H1 (cell line): ENCODE data around the gene CHST4. TPM values are rescaled to one million over a fixed set of nuclear protein-coding genes. Genes with fewer than 3 reads are reported as not detected.

Source experiments
- CTCF ChIA-PET: fragments of 300-600 bp; sonication (Branson Sonifier 250); formaldehyde crosslinking; loops from one replicate; lab custom pipeline; 2021; ENCODE audit not compliant: partially characterized antibody; lab: Charles Lee
- POLR2A ChIA-PET: fragments of 300-600 bp; sonication (Branson Sonifier 250); formaldehyde crosslinking; loops from one replicate; lab custom pipeline; 2021; ENCODE audit warnings: inconsistent platforms; ENCODE audit not compliant: partially characterized antibody; lab: Charles Lee
- DNase-seq, 2 experiments: peaks; one replicate each; pipeline versions ENCODE4 v3.0.0 to v3.0.0-alpha.2; 2010 to 2022; ENCODE audit warnings: low spot score in 2 of 2, low read depth in 1 of 2, mixed read lengths in 1 of 2
- FAIRE-seq: peaks from 2 replicates; lab custom pipeline; 2011; peaks lifted over from hg19 to GRCh38; lab: Jason Lieb, UNC
- H2AFZ ChIP-seq: 2 replicates; pipeline ENCODE4 v1.8.1; 2012; ENCODE audit warnings: low read length, inconsistent platforms
- H2AK5ac ChIP-seq: 2 replicates; pipeline ENCODE4 v1.6.1; 2013; ENCODE audit warnings: low read depth, low read length
- H2BK120ac ChIP-seq: replicated peaks from 2 replicates; pipeline ENCODE3; 2013; ENCODE audit warnings: low read depth, low read length, inconsistent platforms
- H2BK12ac ChIP-seq: 2 replicates; pipeline ENCODE4 v1.6.1; 2013; ENCODE audit warnings: low read depth, low read length
- H2BK15ac ChIP-seq: 2 replicates; pipeline ENCODE4 v1.6.1; 2013; ENCODE audit warnings: low read length
- H2BK20ac ChIP-seq: 2 replicates; pipeline ENCODE4 v1.6.1; 2013; ENCODE audit warnings: low read length
- H2BK5ac ChIP-seq: 2 replicates; pipeline ENCODE4 v1.6.1; 2013; ENCODE audit warnings: low read depth, low read length
- H3K14ac ChIP-seq: 2 replicates; pipeline ENCODE4 v1.6.1; 2013; ENCODE audit warnings: inconsistent platforms; ENCODE audit not compliant: insufficient read length
- H3K18ac ChIP-seq: 2 replicates; pipeline ENCODE4 v1.6.1; 2013; ENCODE audit warnings: low read length; ENCODE audit errors: extremely low read depth
- H3K23ac ChIP-seq: 2 replicates; pipeline ENCODE4 v1.6.1; 2013; ENCODE audit warnings: inconsistent platforms; ENCODE audit not compliant: insufficient read length
- H3K23me2 ChIP-seq: 2 replicates; pipeline ENCODE4 v1.6.1; 2013; ENCODE audit warnings: low read depth, low read length
- H3K27ac ChIP-seq: 2 replicates; pipeline ENCODE4 v1.6.1; 2011; ENCODE audit warnings: low read depth, low read length, inconsistent platforms
- H3K27me3 ChIP-seq, 4 experiments: replicated peaks in 1 of 4; 1 replicate in 1 of 4; 2 replicates in 3 of 4; pipeline versions ENCODE4 v1.6.1 to v1.8.1; 2011 to 2013; ENCODE audit warnings: low read length in 3 of 4, mild to moderate bottlenecking in 3 of 4, inconsistent platforms in 2 of 4, mixed read lengths in 2 of 4, moderate library complexity in 1 of 4; ENCODE audit not compliant: control insufficient read depth in 3 of 4, insufficient read depth in 3 of 4; ENCODE audit errors: extremely low read depth in 1 of 4
- H3K36me3 ChIP-seq, 4 experiments: 2 replicates each; pipeline versions ENCODE4 v1.6.1 to v1.8.1; 2011 to 2013; ENCODE audit warnings: mild to moderate bottlenecking in 4 of 4, low read length in 3 of 4, moderate library complexity in 2 of 4, control low read depth in 1 of 4, inconsistent platforms in 1 of 4; ENCODE audit not compliant: insufficient read depth in 4 of 4, control insufficient read depth in 2 of 4
- H3K4ac ChIP-seq: replicated peaks from 2 replicates; pipeline ENCODE3; 2013; ENCODE audit warnings: low read length, low read depth, mixed read lengths, inconsistent platforms; ENCODE audit not compliant: insufficient read length
- H3K4me1 ChIP-seq, 4 experiments: replicated peaks in 1 of 4; 1 replicate in 1 of 4; 2 replicates in 3 of 4; pipeline versions ENCODE4 v1.6.1 to v1.8.1; 2011 to 2013; ENCODE audit warnings: low read length in 3 of 4, inconsistent platforms in 2 of 4, mixed read lengths in 1 of 4; ENCODE audit not compliant: insufficient read depth in 4 of 4, control insufficient read depth in 3 of 4
- H3K4me2 ChIP-seq, 2 experiments: 2 replicates each; pipeline versions ENCODE4 v1.6.1 to v1.8.1; 2011 to 2013; ENCODE audit warnings: low read depth in 2 of 2, low read length in 2 of 2, control low read depth in 1 of 2, inconsistent platforms in 1 of 2, mild to moderate bottlenecking in 1 of 2; ENCODE audit not compliant: insufficient read depth in 1 of 2
- H3K4me3 ChIP-seq, 4 experiments: fragments of 200-600, 300-600 bp in 1 of 4; sonication (generic), shearing (Covaris generic), sonication (Bioruptor Twin) in 1 of 4; 2 replicates each; pipeline versions ENCODE4 v1.5.1 to v1.8.1; 2011 to 2016; ENCODE audit warnings: low read length in 4 of 4, low read depth in 3 of 4, control low read depth in 2 of 4, inconsistent platforms in 2 of 4, mild to moderate bottlenecking in 2 of 4, mixed read lengths in 1 of 4, moderate library complexity in 1 of 4; ENCODE audit not compliant: insufficient read depth in 2 of 4; ENCODE audit errors: extremely low read depth in 1 of 4
- H3K56ac ChIP-seq: replicated peaks from 2 replicates; pipeline ENCODE3; 2013; ENCODE audit warnings: low read depth, mild to moderate bottlenecking, mixed read lengths, low read length, inconsistent platforms; ENCODE audit not compliant: insufficient read length
- H3K79me1 ChIP-seq: 2 replicates; pipeline ENCODE4 v1.6.1; 2013; ENCODE audit warnings: low read depth, low read length, control low read depth
- H3K79me2 ChIP-seq, 2 experiments: 2 replicates each; pipeline versions ENCODE4 v1.6.1 to v1.8.1; 2012 to 2013; ENCODE audit warnings: low read length in 2 of 2, mild to moderate bottlenecking in 2 of 2, inconsistent platforms in 1 of 2; ENCODE audit not compliant: insufficient read depth in 2 of 2, control insufficient read depth in 1 of 2
- H3K9ac ChIP-seq, 4 experiments: replicated peaks in 1 of 4; 1 replicate in 1 of 4; 2 replicates in 3 of 4; pipeline versions ENCODE4 v1.6.1 to v1.8.1; 2011 to 2013; ENCODE audit warnings: low read depth in 3 of 4, low read length in 3 of 4, control low read depth in 2 of 4, mild to moderate bottlenecking in 2 of 4, moderate library complexity in 2 of 4, inconsistent platforms in 1 of 4; ENCODE audit errors: extremely low read depth in 1 of 4
- H3K9me3 ChIP-seq, 2 experiments: 2 replicates each; pipeline versions ENCODE4 v1.6.1 to v1.8.1; 2012 to 2013; ENCODE audit warnings: mild to moderate bottlenecking in 2 of 2, moderate library complexity in 2 of 2, control low read depth in 1 of 2, inconsistent platforms in 1 of 2, low read depth in 1 of 2, low read length in 1 of 2, mixed read lengths in 1 of 2; ENCODE audit not compliant: insufficient read depth in 2 of 2
- H4K20me1 ChIP-seq, 2 experiments: replicated peaks in 1 of 2; 2 replicates each; pipeline versions ENCODE3 to v1.8.1; 2011 to 2013; ENCODE audit warnings: inconsistent platforms in 2 of 2, low read length in 2 of 2, mild to moderate bottlenecking in 1 of 2; ENCODE audit not compliant: insufficient read depth in 2 of 2, control insufficient read depth in 1 of 2
- H4K5ac ChIP-seq: 2 replicates; pipeline ENCODE4 v1.6.1; 2013; ENCODE audit warnings: low read length, low read depth, mixed read lengths, inconsistent platforms; ENCODE audit not compliant: insufficient read length
- H4K8ac ChIP-seq: 2 replicates; pipeline ENCODE4 v1.8.0; 2013; ENCODE audit warnings: mild to moderate bottlenecking, moderate library complexity, low read length, inconsistent platforms; ENCODE audit not compliant: insufficient read depth; ENCODE audit errors: extremely low read depth
- H4K91ac ChIP-seq: replicated peaks from 2 replicates; pipeline ENCODE3; 2013; ENCODE audit warnings: low read length, mixed read lengths, inconsistent platforms; ENCODE audit not compliant: insufficient read length
- FOSL1 ChIP-seq: IDR thresholded peaks from 2 replicates; pipeline ENCODE4 v1.6.1; 2011; ENCODE audit warnings: mild to moderate bottlenecking, low read depth, low read length, moderate library complexity; ENCODE audit not compliant: insufficient read depth
- MAFK ChIP-seq: IDR thresholded peaks from 2 replicates; pipeline ENCODE4 v1.6.1; 2012; ENCODE audit warnings: low read depth, mild to moderate bottlenecking, improper control_type of control experiment, low read length
- SIN3A ChIP-seq, 2 experiments: IDR thresholded peaks in 1 of 2; conservative IDR thresholded peaks in 1 of 2; 2 replicates each; pipeline ENCODE4 v1.6.1; 2011 to 2012; ENCODE audit warnings: low read length in 2 of 2, improper control_type of control experiment in 1 of 2, low read depth in 1 of 2, mild to moderate bottlenecking in 1 of 2
- YY1 ChIP-seq: IDR thresholded peaks from 2 replicates; pipeline ENCODE4 v1.6.1; 2011; ENCODE audit warnings: low read depth, mild to moderate bottlenecking, low read length
- WGBS, 2 experiments: shearing (Covaris generic) in 1 of 2; methylation state at CpG; one replicate each; pipeline versions ENCODE4 v1.1.6 to v1.1.7; 2013 to 2015; ENCODE audit warnings: low lambda C conversion rate in 2 of 2, mixed read lengths in 2 of 2, inconsistent platforms in 1 of 2, low coverage in 1 of 2, missing lambda C conversion rate in 1 of 2; ENCODE audit not compliant: insufficient replicate concordance in 2 of 2, insufficient coverage in 1 of 2, insufficient read length in 1 of 2; ENCODE audit errors: extremely low coverage in 1 of 2, missing lambda C conversion rate in 1 of 2; 5-methylcytosine and 5-hydroxymethylcytosine counted together
- polyA plus RNA-seq, 7 experiments: library from polyadenylated mRNA; depleted of rRNA in 3 of 7; stranded (reverse) in 5 of 7; unstranded in 2 of 7; fragments of >200 nt in 5 of 7; fragments of 200-250 nt in 2 of 7; gene quantifications; 1 replicate in 5 of 7; 2 replicates in 1 of 7; 4 replicates in 1 of 7; pipeline versions ENCODE4 v1.2.1 to v1.2.3, GENCODE V29; 2011 to 2013; ENCODE audit warnings: missing spikeins in 2 of 7, mixed read lengths in 2 of 7
- total RNA-seq: library from RNA; stranded (reverse); fragmentation: NEBNext Ultra II Directional; extraction: Animal tissue kit (Norgen Biotek cat#: 25700); gene quantifications from 2 replicates; pipeline ENCODE4 v1.2.1, GENCODE V29; 2021

CHST4 gene
- total and polyA plus RNA-seq, 2 of the 8 experiments (the other 6 are each of a cell fraction or from before 2014, with no cell fraction given): 12.1 to 14.6 TPM

DNA sequence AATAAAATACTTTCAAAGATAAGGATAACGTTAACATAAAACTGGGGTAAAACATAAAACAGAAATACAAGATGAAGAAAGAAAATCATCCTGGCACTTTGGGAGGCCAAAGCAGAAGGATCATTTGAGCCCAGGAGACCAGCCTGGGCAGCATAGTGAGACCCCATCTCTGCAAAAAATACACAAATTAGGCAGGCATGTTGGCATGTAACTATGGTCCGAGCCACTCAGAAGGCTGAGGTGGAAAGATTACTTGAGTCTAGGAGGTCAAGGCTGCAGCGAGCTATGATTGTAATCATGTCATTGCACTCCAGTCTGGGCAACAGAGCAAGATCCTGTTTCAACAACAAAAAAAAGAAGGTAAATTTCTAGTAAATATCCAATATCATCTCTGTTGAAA is 31.1 kb downstream of the CHST4 start:
- no peak overlapping the region for H3K4me2 ChIP-seq
- H3K9me3 ChIP-seq: peaks cover 0 to 3% of the 10 kb centered on the region in 2 experiments; a peak in 1 of 4 replicates
- H4K20me1 ChIP-seq: no peaks in the 10 kb centered on the region
- no peak overlapping the region for H2BK20ac ChIP-seq
- no peak overlapping the region for H4K5ac ChIP-seq
- FAIRE-seq: no peak
- 86% methylated on average over 3 of the region's 3 CpGs; no CpG with 5 or more reads in 1 of the 2 experiments for WGBS, 2 experiments
- no peak overlapping the region for H2BK120ac ChIP-seq
- no peak overlapping the region for H3K23ac ChIP-seq
- no peak overlapping the region for H2AK5ac ChIP-seq
- POLR2A ChIA-PET: no interaction called here
- H2AFZ ChIP-seq: no peak overlapping the region
- H4K91ac ChIP-seq: no peak overlapping the region
- H3K56ac ChIP-seq: no peak overlapping the region
- no peaks in the 10 kb centered on the region; a peak in 1 of 7 replicates for H3K27me3 ChIP-seq
- no peaks in the 10 kb centered on the region for H3K79me1 ChIP-seq
- TF ChIP-seq MAFK: no peak
- TF ChIP-seq FOSL1: no peak
- TF ChIP-seq SIN3A (conservative IDR thresholded peaks at IDR 0.05 in 1 of 2, IDR thresholded peaks at IDR 0.05 in 1 of 2; ENCODE audit: low read depth in 1 of 2, low read length in 2 of 2): no peak
- TF ChIP-seq YY1: no peak
- TF ChIP-seq, all 59 proteins: peak for 0
- Histone ChIP-seq H3K23me2 (no peaks in the 10 kb centered on the region), H3K9ac (no peak overlapping the region), H3K79me2 (no peaks in the 10 kb centered on the region), H3K27ac (no peak overlapping the region), H3K4me3 (no peak overlapping the region), H2BK15ac (no peak overlapping the region), H3K4ac (no peak overlapping the region), H3K36me3 (no peaks in the 10 kb centered on the region), H3K14ac (no peak overlapping the region), H3K4me1 (no peaks in the 10 kb centered on the region), H2BK5ac (no peak overlapping the region), H4K8ac (no peak overlapping the region), H3K18ac (no peak overlapping the region), H2BK12ac (no peak overlapping the region)
- CTCF ChIA-PET: interaction anchor here (1.0 kb wide), 1 partner anchor 15 kb away, joined by 3 read pairs; no protein-coding TSS in a partner anchor
- no peak for DNase-seq
